Measurements from ENCODE around the gene BLTP2.
A peak's percentile ranks its signal among the peaks of the same experiment; 100 is the strongest.

The BLTP2 gene

GRCh38 chr17:28675980-28676379 lies 31.0 kb upstream of the BLTP2 start:
- no peak overlapping the region for H3K4me3 ChIP-seq (ENCODE audit: insufficient read depth in 1 of 2, low read depth in 1 of 2, low read length in 2 of 2)
- no peak overlapping the region for H2BK15ac ChIP-seq (ENCODE audit: low read depth, poor library complexity, severe bottlenecking)
- H4K8ac ChIP-seq (ENCODE audit: low read length), result no peak overlapping the region
- no peak overlapping the region for H2BK5ac ChIP-seq (ENCODE audit: low read depth, low read length, poor library complexity, severe bottlenecking)
- H3K27ac ChIP-seq (ENCODE audit: low read length, poor library complexity, severe bottlenecking), result no peak overlapping the region
- WGBS, result 98% methylated on average over 7 of the region's 7 CpGs
- no peak overlapping the region for H3K18ac ChIP-seq (ENCODE audit: low read depth in 1 of 2, low read length in 2 of 2)
- no peak overlapping the region for H3K9ac ChIP-seq (ENCODE audit: low read length)
- no peak overlapping the region for H2AK5ac ChIP-seq (ENCODE audit: low read length, severe bottlenecking)
- H3K4ac ChIP-seq (ENCODE audit: low read depth in 1 of 2, low read length in 2 of 2), result no peak overlapping the region
- no peak overlapping the region for H4K91ac ChIP-seq (ENCODE audit: low read length)
- H3K4me1 ChIP-seq (ENCODE audit: control insufficient read depth, insufficient read depth, low read depth, low read length), result peaks cover 2% of the 10 kb centered on the region
- no peak overlapping the region for H3K23ac ChIP-seq (ENCODE audit: low read length in 2 of 2)
- no peak overlapping the region for H2AFZ ChIP-seq (ENCODE audit: low read depth, low read length)
- H3K36me3 ChIP-seq (ENCODE audit: control insufficient read depth in 1 of 2, insufficient read depth in 2 of 2, low read depth in 1 of 2, low read length in 2 of 2), result peaks cover 77 to 95% of the 10 kb centered on the region in 2 experiments
- no peaks in the 10 kb centered on the region for H3K27me3 ChIP-seq (ENCODE audit: control insufficient read depth in 1 of 2, insufficient read depth in 1 of 2, low read length in 2 of 2)
- DNase-seq, result no peak
- H3K79me1 ChIP-seq (replicated peaks; ENCODE audit: low read length, poor library complexity, severe bottlenecking), result peaks cover 49% of the 10 kb centered on the region
- H3K9me3 ChIP-seq (ENCODE audit: control insufficient read depth, low read length), result no peaks in the 10 kb centered on the region
- no peak overlapping the region for H2BK12ac ChIP-seq (ENCODE audit: low read length in 2 of 2)
- no peak overlapping the region for H2BK120ac ChIP-seq (ENCODE audit: low read depth, low read length)
- H3K4me2 ChIP-seq (ENCODE audit: low read length, poor library complexity, severe bottlenecking), result no peak overlapping the region
- H3K14ac ChIP-seq (ENCODE audit: low read length in 2 of 2), result no peak overlapping the region

DNA sequence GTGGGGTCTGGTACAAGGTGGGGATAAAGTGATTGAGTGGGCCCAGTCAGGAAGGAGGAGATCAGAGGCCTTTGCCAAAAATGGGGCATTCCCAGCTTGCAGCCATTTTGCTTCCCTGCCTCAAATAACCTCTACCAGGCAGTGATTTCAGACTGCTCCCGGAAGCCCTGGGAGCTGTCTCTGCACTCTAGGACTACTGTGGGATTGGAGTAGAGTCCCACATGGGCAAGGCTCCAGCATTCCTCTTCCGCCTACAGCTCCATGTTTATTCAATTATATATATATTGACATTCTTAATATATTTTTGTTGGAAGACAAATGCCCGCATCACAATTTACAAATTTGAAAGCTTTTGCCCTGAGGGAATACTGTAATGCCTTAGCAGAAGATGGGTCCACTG lies 30.5 kb upstream of the BLTP2 start:
- Histone ChIP-seq H4K91ac (ENCODE audit: low read length) (no peak overlapping the region), H3K23ac (ENCODE audit: low read length in 2 of 2) (no peak overlapping the region), H2BK120ac (ENCODE audit: low read depth, low read length) (no peak overlapping the region), H3K18ac (ENCODE audit: low read depth in 1 of 2, low read length in 2 of 2) (peak overlapping the region in 1 of 2 experiments; percentile 21), H3K36me3 (ENCODE audit: control insufficient read depth in 1 of 2, insufficient read depth in 2 of 2, low read depth in 1 of 2, low read length in 2 of 2) (peaks cover 73 to 93% of the 10 kb centered on the region in 2 experiments), H2AK5ac (ENCODE audit: low read length, severe bottlenecking) (no peak overlapping the region), H3K4me1 (ENCODE audit: control insufficient read depth, insufficient read depth, low read depth, low read length) (peaks cover 2% of the 10 kb centered on the region), H3K4ac (ENCODE audit: low read depth in 1 of 2, low read length in 2 of 2) (no peak overlapping the region), H4K8ac (ENCODE audit: low read length) (no peak overlapping the region), H3K4me2 (ENCODE audit: low read length, poor library complexity, severe bottlenecking) (no peak overlapping the region), H3K27ac (ENCODE audit: low read length, poor library complexity, severe bottlenecking) (no peak overlapping the region), H3K27me3 (ENCODE audit: control insufficient read depth in 1 of 2, insufficient read depth in 1 of 2, low read length in 2 of 2) (no peaks in the 10 kb centered on the region), H2BK5ac (ENCODE audit: low read depth, low read length, poor library complexity, severe bottlenecking) (no peak overlapping the region), H3K9me3 (ENCODE audit: control insufficient read depth, low read length) (no peaks in the 10 kb centered on the region), H3K9ac (ENCODE audit: low read length) (no peak overlapping the region), H2BK15ac (ENCODE audit: low read depth, poor library complexity, severe bottlenecking) (no peak overlapping the region), H2BK12ac (ENCODE audit: low read length in 2 of 2) (no peak overlapping the region), H3K4me3 (ENCODE audit: insufficient read depth in 1 of 2, low read depth in 1 of 2, low read length in 2 of 2) (no peak overlapping the region), H3K14ac (ENCODE audit: low read length in 2 of 2) (no peak overlapping the region), H2AFZ (ENCODE audit: low read depth, low read length) (no peak overlapping the region), H3K79me1 (replicated peaks; ENCODE audit: low read length, poor library complexity, severe bottlenecking) (peaks cover 48% of the 10 kb centered on the region)
- no peak for DNase-seq
- WGBS, result 95% methylated on average over 1 of the region's 3 CpGs

GRCh38 chr17:28669918-28670317 lies 25.0 kb upstream of the BLTP2 start:
- peaks cover 18% of the 10 kb centered on the region for H3K79me1 ChIP-seq (replicated peaks; ENCODE audit: low read length, poor library complexity, severe bottlenecking)
- H3K4me3 ChIP-seq (ENCODE audit: insufficient read depth in 1 of 2, low read depth in 1 of 2, low read length in 2 of 2), result no peak overlapping the region
- H2AFZ ChIP-seq (ENCODE audit: low read depth, low read length), result no peak overlapping the region
- no peak overlapping the region for H2BK12ac ChIP-seq (ENCODE audit: low read length in 2 of 2)
- no peak overlapping the region for H2BK120ac ChIP-seq (ENCODE audit: low read depth, low read length)
- H3K18ac ChIP-seq (ENCODE audit: low read depth in 1 of 2, low read length in 2 of 2), result no peak overlapping the region
- H3K4ac ChIP-seq (ENCODE audit: low read depth in 1 of 2, low read length in 2 of 2), result no peak overlapping the region
- no peaks in the 10 kb centered on the region for H3K27me3 ChIP-seq (ENCODE audit: control insufficient read depth in 1 of 2, insufficient read depth in 1 of 2, low read length in 2 of 2)
- H3K9ac ChIP-seq (ENCODE audit: low read length), result no peak overlapping the region
- 100% methylated on average over 1 of the region's 1 CpG for WGBS
- H3K23ac ChIP-seq (ENCODE audit: low read length in 2 of 2), result no peak overlapping the region
- H4K8ac ChIP-seq (ENCODE audit: low read length), result no peak overlapping the region
- H3K27ac ChIP-seq (ENCODE audit: low read length, poor library complexity, severe bottlenecking), result no peak overlapping the region
- no peak overlapping the region for H2BK15ac ChIP-seq (ENCODE audit: low read depth, poor library complexity, severe bottlenecking)
- no peaks in the 10 kb centered on the region for H3K9me3 ChIP-seq (ENCODE audit: control insufficient read depth, low read length)
- no peak overlapping the region for H4K91ac ChIP-seq (ENCODE audit: low read length)
- no peak overlapping the region for H2AK5ac ChIP-seq (ENCODE audit: low read length, severe bottlenecking)
- H2BK5ac ChIP-seq (ENCODE audit: low read depth, low read length, poor library complexity, severe bottlenecking), result no peak overlapping the region
- H3K36me3 ChIP-seq (ENCODE audit: control insufficient read depth in 1 of 2, insufficient read depth in 2 of 2, low read depth in 1 of 2, low read length in 2 of 2), result peaks cover 41 to 91% of the 10 kb centered on the region in 2 experiments
- H3K4me1 ChIP-seq (ENCODE audit: control insufficient read depth, insufficient read depth, low read depth, low read length), result no peaks in the 10 kb centered on the region
- no peak overlapping the region for H3K4me2 ChIP-seq (ENCODE audit: low read length, poor library complexity, severe bottlenecking)
- no peak overlapping the region for H3K14ac ChIP-seq (ENCODE audit: low read length in 2 of 2)
- no peak for DNase-seq

GRCh38 chr17:28667870-28668269 lies 22.9 kb upstream of the BLTP2 start:
- Histone ChIP-seq H3K9me3 (ENCODE audit: control insufficient read depth, low read length) (no peaks in the 10 kb centered on the region), H4K8ac (ENCODE audit: low read length) (no peak overlapping the region), H3K36me3 (ENCODE audit: control insufficient read depth in 1 of 2, insufficient read depth in 2 of 2, low read depth in 1 of 2, low read length in 2 of 2) (peaks cover 26 to 77% of the 10 kb centered on the region in 2 experiments), H2BK5ac (ENCODE audit: low read depth, low read length, poor library complexity, severe bottlenecking) (no peak overlapping the region), H2BK120ac (ENCODE audit: low read depth, low read length) (no peak overlapping the region), H3K18ac (ENCODE audit: low read depth in 1 of 2, low read length in 2 of 2) (no peak overlapping the region), H3K4me2 (ENCODE audit: low read length, poor library complexity, severe bottlenecking) (no peak overlapping the region), H3K4me3 (ENCODE audit: insufficient read depth in 1 of 2, low read depth in 1 of 2, low read length in 2 of 2) (no peak overlapping the region), H3K79me1 (replicated peaks; ENCODE audit: low read length, poor library complexity, severe bottlenecking) (peaks cover 6% of the 10 kb centered on the region), H3K27ac (ENCODE audit: low read length, poor library complexity, severe bottlenecking) (no peak overlapping the region), H2BK15ac (ENCODE audit: low read depth, poor library complexity, severe bottlenecking) (no peak overlapping the region), H3K4me1 (ENCODE audit: control insufficient read depth, insufficient read depth, low read depth, low read length) (peaks cover 3% of the 10 kb centered on the region), H3K4ac (ENCODE audit: low read depth in 1 of 2, low read length in 2 of 2) (no peak overlapping the region), H4K91ac (ENCODE audit: low read length) (no peak overlapping the region), H3K9ac (ENCODE audit: low read length) (no peak overlapping the region), H3K14ac (ENCODE audit: low read length in 2 of 2) (no peak overlapping the region), H2AFZ (ENCODE audit: low read depth, low read length) (no peak overlapping the region), H3K23ac (ENCODE audit: low read length in 2 of 2) (no peak overlapping the region), H2AK5ac (ENCODE audit: low read length, severe bottlenecking) (no peak overlapping the region), H2BK12ac (ENCODE audit: low read length in 2 of 2) (no peak overlapping the region), H3K27me3 (ENCODE audit: control insufficient read depth in 1 of 2, insufficient read depth in 1 of 2, low read length in 2 of 2) (no peaks in the 10 kb centered on the region)
- no peak for DNase-seq
- WGBS, result 88% methylated on average over 1 of the region's 1 CpG
